Sigmoid colon (tissue), 7 donors: ENCODE measurements around the gene FAM43B. TPM values are rescaled to one million over a fixed set of nuclear protein-coding genes. Genes with fewer than 3 reads are reported as not detected.

Source experiments
- DNase-seq: peaks from one replicate; pipeline ENCODE4 v3.0.0-alpha.2; 2019
- H3K27ac ChIP-seq, 4 donors: fragments of 200-600 bp; sonication (generic); one replicate each; pipeline ENCODE4 v1.5.1; 2016 to 2019; ENCODE audit warnings: mild to moderate bottlenecking in 1 of 4
- H3K27me3 ChIP-seq, 3 donors: fragments of 200-600 bp; sonication (generic); one replicate each; pipeline ENCODE4 v1.5.1; 2019; ENCODE audit warnings: mild to moderate bottlenecking in 1 of 3
- H3K36me3 ChIP-seq, 4 donors: fragments of 200-600 bp; sonication (generic); one replicate each; pipeline ENCODE4 v1.5.1; 2016 to 2019
- H3K4me1 ChIP-seq, 4 donors: fragments of 200-600 bp; sonication (generic); one replicate each; pipeline ENCODE4 v1.5.1; 2017 to 2019
- H3K4me3 ChIP-seq, 4 donors: fragments of 200-600 bp; sonication (generic); one replicate each; pipeline ENCODE4 v1.5.1; 2017 to 2019; ENCODE audit warnings: mild to moderate bottlenecking in 2 of 4, moderate library complexity in 1 of 4
- H3K9me3 ChIP-seq, 4 donors: fragments of 200-600 bp in 3 of 4; sonication (generic) in 3 of 4; one replicate each; pipeline versions ENCODE4 v1.5.1 to v1.6.1; 2013 to 2019
- CTCF ChIP-seq, 4 experiments: fragments of 450-650 bp in 3 of 4; fragments of 200-600 bp in 1 of 4; IDR thresholded peaks; one replicate each; pipeline ENCODE4 v1.5.1; 2016 to 2019; ENCODE audit warnings: antibody characterized with exemption in 4 of 4, mild to moderate bottlenecking in 3 of 4, moderate library complexity in 2 of 4
- EP300 ChIP-seq, 4 donors: sonication (generic); formaldehyde crosslinking; IDR thresholded peaks; one replicate each; pipeline ENCODE4 v1.6.1; 2017; ENCODE audit warnings: antibody characterized with exemption in 4 of 4
- POLR2A ChIP-seq, 2 donors: fragments of 450-650 bp; IDR thresholded peaks; one replicate each; pipeline ENCODE4 v1.6.1; 2016; ENCODE audit warnings: antibody characterized with exemption in 2 of 2, mild to moderate bottlenecking in 2 of 2, moderate library complexity in 2 of 2
- POLR2AphosphoS5 ChIP-seq, 4 donors: sonication (generic); formaldehyde crosslinking; IDR thresholded peaks; one replicate each; pipeline ENCODE4 v1.6.1; 2017; ENCODE audit warnings: antibody characterized with exemption in 4 of 4
- WGBS, 2 donors: extraction: QIAGEN DNeasy Blood & Tissue Kit; methylation state at CpG; one replicate each; pipeline ENCODE4 v1.1.7; 2013; 5-methylcytosine and 5-hydroxymethylcytosine counted together
- intact Hi-C: fragments of 100-400 bp; cut with DNase I; formaldehyde crosslinking; loops from one replicate; pipeline ENCODE4 v1.15.1; 2023
- polyA plus RNA-seq, 3 donors: library from polyadenylated mRNA; stranded (reverse); fragments of 200-250 nt; gene quantifications; one replicate each; pipeline ENCODE4 v1.2.3, GENCODE V29; 2013
- total RNA-seq, 4 donors: library from RNA; depleted of rRNA; stranded (reverse); fragments of >200 nt; gene quantifications; one replicate each; pipeline ENCODE4 v1.1.0, GENCODE V29; 2016
- donor health status: healthy with polysubstance abuse.
- donor health status: Bipolar disorder and iron deficiency.
- donor health status: healthy.

FAM43B gene
- total and polyA plus RNA-seq, 7 donors = 0.23 to 1.7 (median 1.1) TPM; not detected in 1

GRCh38 chr1:20526267-20526666, 26.1 kb upstream of the FAM43B start:
- 85 to 90% methylated on average over 6 of the region's 6 CpGs for WGBS, 2 donors
- intact Hi-C loops = no loop called here
- TF ChIP-seq POLR2A (IDR thresholded peaks at IDR 0.05) (no peak), EP300 (IDR thresholded peaks at IDR 0.05) (no peak), POLR2AphosphoS5 (IDR thresholded peaks at IDR 0.05) (no peak), CTCF (IDR thresholded peaks at IDR 0.05) (no peak)
- Histone ChIP-seq H3K4me3 (no peak overlapping the region), H3K36me3 (no peaks in the 10 kb centered on the region), H3K27ac (no peak overlapping the region), H3K9me3 (no peaks in the 10 kb centered on the region), H3K27me3 (peaks cover 0 to 14% (median 9%) of the 10 kb centered on the region in 3 donors), H3K4me1 (peaks cover 0 to 7% (median 0%) of the 10 kb centered on the region in 4 donors)
- DNase-seq = no peak

- Histone ChIP-seq H3K4me1 (no peaks in the 10 kb centered on the region), H3K4me3 (no peak overlapping the region), H3K27me3 (peaks cover 0 to 14% (median 12%) of the 10 kb centered on the region in 3 donors), H3K9me3 (no peaks in the 10 kb centered on the region), H3K36me3 (no peaks in the 10 kb centered on the region), H3K27ac (no peak overlapping the region)
- 57 to 73% methylated on average over 7 of the region's 7 CpGs for WGBS, 2 donors
- intact Hi-C loops = no loop called here
- no peak for TF ChIP-seq POLR2A (IDR thresholded peaks at IDR 0.05)
- TF ChIP-seq CTCF (IDR thresholded peaks at IDR 0.05) = no peak
- no peak for TF ChIP-seq EP300 (IDR thresholded peaks at IDR 0.05)
- TF ChIP-seq POLR2AphosphoS5 (IDR thresholded peaks at IDR 0.05) = no peak
- no peak for DNase-seq
Measured at GRCh38 chr1:20528221-20528620, 24.2 kb upstream of the FAM43B start.

GRCh38 chr1:20530306-20530705, 22.1 kb upstream of the FAM43B start:
- no peak for DNase-seq
- 37 to 45% methylated on average over 8 of the region's 8 CpGs for WGBS, 2 donors
- Histone ChIP-seq H3K27me3 (peaks cover 0 to 14% (median 13%) of the 10 kb centered on the region in 3 donors), H3K9me3 (no peaks in the 10 kb centered on the region), H3K27ac (no peak overlapping the region), H3K36me3 (no peaks in the 10 kb centered on the region), H3K4me3 (no peak overlapping the region), H3K4me1 (no peaks in the 10 kb centered on the region)
- intact Hi-C loops = no loop called here
- TF ChIP-seq CTCF (IDR thresholded peaks at IDR 0.05) (no peak), POLR2A (IDR thresholded peaks at IDR 0.05) (no peak), POLR2AphosphoS5 (IDR thresholded peaks at IDR 0.05) (no peak), EP300 (IDR thresholded peaks at IDR 0.05) (no peak)

- WGBS, 2 donors = 70 to 71% methylated on average over 6 of the region's 6 CpGs
- Histone ChIP-seq H3K27ac (no peak overlapping the region), H3K4me1 (no peaks in the 10 kb centered on the region), H3K27me3 (peaks cover 0 to 14% (median 13%) of the 10 kb centered on the region in 3 donors), H3K9me3 (no peaks in the 10 kb centered on the region), H3K36me3 (no peaks in the 10 kb centered on the region), H3K4me3 (no peak overlapping the region)
- TF ChIP-seq POLR2A (IDR thresholded peaks at IDR 0.05) (no peak), CTCF (IDR thresholded peaks at IDR 0.05) (no peak), POLR2AphosphoS5 (IDR thresholded peaks at IDR 0.05) (no peak), EP300 (IDR thresholded peaks at IDR 0.05) (no peak)
- no peak for DNase-seq
- intact Hi-C loops = no loop called here
Measured at GRCh38 chr1:20530901-20531300, 21.5 kb upstream of the FAM43B start.

GRCh38 chr1:20533635-20534034, 18.7 kb upstream of the FAM43B start:
- peaks cover 0 to 11% (median 4%) of the 10 kb centered on the region in 3 donors for H3K27me3 ChIP-seq
- TF ChIP-seq POLR2A (IDR thresholded peaks at IDR 0.05) (no peak), EP300 (IDR thresholded peaks at IDR 0.05) (no peak), CTCF (IDR thresholded peaks at IDR 0.05) (no peak), POLR2AphosphoS5 (IDR thresholded peaks at IDR 0.05) (no peak)

More at GRCh38 chr1:20533635-20534034, 18.7 kb upstream of the FAM43B start:
- Histone ChIP-seq H3K4me1 (no peaks in the 10 kb centered on the region), H3K9me3 (no peaks in the 10 kb centered on the region), H3K27ac (no peak overlapping the region), H3K4me3 (no peak overlapping the region), H3K36me3 (no peaks in the 10 kb centered on the region)
- no peak for DNase-seq
- intact Hi-C loops = no loop called here
- WGBS, 2 donors = 51 to 65% methylated on average over 4 of the region's 4 CpGs
